ENCODE data around the gene CC2D1A.

- TF ChIP-seq EZH2 (IDR thresholded peaks at IDR 0.05; ENCODE audit: low read length, unreplicated experiment) (no peak), CTCF (conservative IDR thresholded peaks at IDR 0.05; ENCODE audit: low read depth, low read length) (no peak)
These were observed 63.9 kb downstream of the CC2D1A start for GRCh38 chr19:13969897-13970296.
